NCI-H1105 (cell line): ENCODE measurements around the gene POLD3.
"Not testable (repeated sequence)": the region's sequence is repeated elsewhere in the genome, so short reads cannot be mapped to it uniquely, and the experiment has no call there.

ENCODE experiments used
- DNase-seq: peaks from one replicate; lab custom pipeline; 2025; lab: John Stamatoyannopoulos, UW

Gene POLD3

GRCh38 chr11:74583024-74583624, 9.3 kb upstream of the POLD3 start:
- no peak for DNase-seq

GRCh38 chr11:74590492-74590891, 1.9 kb upstream of the POLD3 start:
- DNase-seq, result not testable (repeated sequence)

DNA sequence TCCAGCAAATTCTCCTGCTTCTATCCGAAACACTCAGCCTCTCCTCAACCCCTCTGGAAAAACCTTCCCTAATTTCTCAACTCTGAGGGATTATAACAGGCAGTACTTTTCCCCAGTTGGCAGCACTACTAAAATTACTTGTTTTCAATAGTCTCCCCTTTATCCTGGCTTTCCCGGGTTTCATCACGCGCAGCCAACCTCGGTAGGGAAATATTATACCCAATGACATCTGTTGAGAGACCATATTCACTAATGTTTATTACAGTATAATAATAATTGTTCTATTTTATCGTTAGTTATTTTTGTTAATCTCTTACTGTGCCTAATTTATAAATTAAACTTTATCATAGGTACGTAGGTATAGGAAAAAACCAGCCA, 330 bp upstream of the POLD3 start:
- peak; percentile 35 for DNase-seq

DNA sequence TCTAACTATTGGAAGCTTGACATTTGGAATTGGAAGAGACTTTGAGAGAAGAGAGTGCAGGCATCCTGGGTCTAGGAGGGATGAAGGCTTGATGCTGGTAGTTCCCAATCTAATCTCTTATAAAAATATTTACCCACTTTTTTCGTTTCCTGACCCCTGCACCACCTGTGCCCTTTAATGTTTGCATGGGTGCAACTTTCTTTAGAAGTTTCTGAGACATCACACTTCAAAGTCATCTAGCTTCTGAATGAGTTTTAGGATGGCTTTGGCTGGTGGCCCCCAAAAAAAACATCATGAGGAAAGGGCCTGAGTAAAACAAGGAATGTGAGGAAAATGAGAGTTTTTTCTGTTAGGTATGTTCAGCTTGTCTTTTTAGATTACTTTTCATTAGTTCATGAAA, 1.1 kb downstream of the POLD3 start:
- DNase-seq, result no peak

GRCh38 chr11:74602637-74603556, 10.5 kb downstream of the POLD3 start:
- no peak for DNase-seq

GRCh38 chr11:74603845-74604244, 11.5 kb downstream of the POLD3 start:
- DNase-seq, result no peak

DNA sequence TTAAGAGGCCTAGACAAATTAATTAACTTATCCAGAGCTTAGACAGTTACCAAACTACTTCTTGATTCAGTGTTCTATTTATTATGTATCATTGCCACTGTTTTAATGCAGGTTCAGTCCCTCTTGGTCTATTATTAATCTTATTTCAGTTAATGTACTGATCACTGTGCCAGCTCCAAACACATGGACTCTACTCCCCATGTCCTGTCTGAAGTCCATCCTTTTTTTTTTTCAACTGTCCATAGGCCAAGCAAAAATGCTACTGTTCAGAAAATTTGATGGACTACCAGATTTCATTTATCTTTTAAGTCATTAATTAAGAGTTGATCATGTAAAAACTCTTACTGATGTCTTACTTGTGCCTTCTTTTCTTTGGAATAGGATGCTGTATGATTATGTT, 11.9 kb downstream of the POLD3 start:
- no peak for DNase-seq

GRCh38 chr11:74605403-74605802, 13.0 kb downstream of the POLD3 start:
- DNase-seq, result no peak

DNA sequence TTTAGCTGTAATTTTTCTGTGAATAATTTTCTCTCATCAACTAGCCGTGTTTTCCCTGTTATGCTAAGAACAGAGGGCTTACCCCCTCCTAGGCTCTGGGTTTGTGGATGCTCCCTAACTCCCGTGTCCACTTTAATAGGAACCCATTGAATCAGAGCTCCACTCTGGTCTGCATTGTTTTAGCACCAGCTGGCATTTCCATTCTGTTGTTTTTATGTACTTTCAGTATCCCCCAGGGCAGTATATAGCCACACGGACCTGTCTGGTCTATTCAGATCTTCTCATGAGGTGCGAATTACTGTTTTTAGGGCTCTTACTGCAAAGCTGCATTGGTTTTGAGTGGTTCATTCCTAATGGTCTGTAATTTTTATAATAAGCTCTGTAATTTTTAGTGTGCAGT, 16.0 kb downstream of the POLD3 start:
- no peak for DNase-seq

DNA sequence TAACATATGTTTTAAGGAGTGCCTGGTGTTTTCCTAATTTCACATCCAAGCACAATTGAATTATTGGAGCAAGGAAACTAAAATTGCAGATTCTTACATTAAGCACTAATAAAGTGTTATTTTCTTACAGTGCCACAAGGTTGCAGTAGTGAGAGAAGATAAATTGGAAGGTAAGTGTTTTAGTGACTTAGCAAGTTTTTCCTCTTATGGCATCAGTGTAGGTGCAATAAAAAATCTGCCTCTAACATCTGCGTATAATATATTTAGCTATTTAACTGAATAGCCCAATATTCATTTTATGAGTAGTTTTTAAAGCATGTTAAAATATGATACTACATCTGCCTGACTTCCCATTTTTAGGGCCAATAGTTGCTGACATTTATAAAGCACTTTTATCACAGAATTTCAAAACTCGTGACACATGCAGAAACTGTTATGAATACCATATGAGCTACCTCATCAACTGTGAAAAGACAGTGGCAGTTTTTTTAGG, 19.0 kb downstream of the POLD3 start:
- no peak for DNase-seq

GRCh38 chr11:74612877-74613276, 20.5 kb downstream of the POLD3 start:
- no peak for DNase-seq

GRCh38 chr11:74615311-74615710, 22.9 kb downstream of the POLD3 start:
- DNase-seq, result no peak

- no peak for DNase-seq
Measured at GRCh38 chr11:74615988-74616387, 23.6 kb downstream of the POLD3 start.

- DNase-seq, result no peak
Measured at GRCh38 chr11:74620531-74620930, 28.1 kb downstream of the POLD3 start.

GRCh38 chr11:74626130-74626529, 33.7 kb downstream of the POLD3 start:
- DNase-seq, result no peak

GRCh38 chr11:74626604-74627003, 34.2 kb downstream of the POLD3 start:
- DNase-seq, result no peak

DNA sequence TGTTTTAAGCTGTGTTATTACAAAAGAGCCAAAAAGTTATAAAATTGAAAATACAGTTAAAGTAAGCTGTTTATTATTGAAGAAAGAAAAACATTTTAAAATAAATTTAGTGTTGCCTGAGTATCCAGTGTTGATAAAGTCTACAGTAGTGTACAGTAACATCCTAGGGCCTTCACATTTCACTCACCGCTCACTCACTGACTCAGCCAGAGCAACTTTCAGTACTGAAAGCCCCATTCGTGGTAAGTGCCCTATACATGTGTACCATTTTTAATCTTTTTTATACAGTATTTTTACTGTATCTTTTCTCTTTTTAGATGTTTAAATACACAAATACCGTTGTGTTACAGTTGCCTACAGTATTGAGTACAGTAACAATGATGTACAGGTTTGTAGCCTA, 35.0 kb downstream of the POLD3 start:
- DNase-seq, result no peak

GRCh38 chr11:74630043-74630442, 37.7 kb downstream of the POLD3 start:
- no peak for DNase-seq

DNA sequence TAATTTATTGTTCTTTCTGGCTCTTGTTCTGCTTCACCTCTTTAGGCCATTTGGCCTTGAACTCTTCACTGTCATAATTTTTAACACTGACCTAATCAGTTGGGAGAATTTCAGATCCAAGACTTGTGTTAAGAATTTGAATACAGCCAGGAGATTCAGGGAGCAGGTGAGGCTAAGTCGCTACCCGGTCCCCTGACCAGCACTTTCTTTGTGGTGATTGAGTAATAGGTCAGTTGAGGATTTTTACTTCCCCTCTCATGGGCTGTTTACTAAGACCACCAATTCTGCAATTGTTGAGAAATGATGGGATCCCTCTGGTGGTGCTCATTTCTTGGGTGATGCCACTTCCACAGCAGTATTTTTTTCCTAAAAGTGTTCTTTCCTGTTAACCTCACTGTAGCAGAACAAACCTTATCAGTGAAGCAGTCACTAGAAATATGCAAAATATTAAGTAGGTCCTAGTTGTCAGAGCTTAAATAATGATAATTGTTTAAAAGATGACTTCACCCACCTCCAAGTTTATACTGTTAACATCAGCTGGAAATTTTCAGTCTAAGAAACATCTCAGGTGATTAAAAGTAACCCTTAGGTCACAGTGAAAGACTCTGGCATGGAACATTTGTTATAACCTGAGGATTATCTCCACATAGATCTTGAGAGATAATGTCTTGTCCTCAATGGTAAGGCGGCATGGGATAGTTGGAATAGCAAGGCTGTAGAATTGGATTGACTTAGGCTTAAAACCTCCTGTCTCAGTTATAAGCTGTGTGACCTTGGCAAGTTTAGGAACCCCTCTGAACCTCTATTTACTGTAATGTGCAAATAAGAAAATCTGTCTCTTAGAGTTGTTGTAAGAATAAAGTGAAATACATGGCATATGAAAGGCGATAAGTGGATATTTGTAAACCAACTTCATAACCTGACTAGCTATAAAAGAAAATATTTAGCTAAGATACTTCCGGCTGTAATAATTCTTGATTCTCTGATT, 41.3 kb downstream of the POLD3 start:
- no peak for DNase-seq

- no peak for DNase-seq
Measured at GRCh38 chr11:74634537-74634936, 42.2 kb downstream of the POLD3 start.

DNA sequence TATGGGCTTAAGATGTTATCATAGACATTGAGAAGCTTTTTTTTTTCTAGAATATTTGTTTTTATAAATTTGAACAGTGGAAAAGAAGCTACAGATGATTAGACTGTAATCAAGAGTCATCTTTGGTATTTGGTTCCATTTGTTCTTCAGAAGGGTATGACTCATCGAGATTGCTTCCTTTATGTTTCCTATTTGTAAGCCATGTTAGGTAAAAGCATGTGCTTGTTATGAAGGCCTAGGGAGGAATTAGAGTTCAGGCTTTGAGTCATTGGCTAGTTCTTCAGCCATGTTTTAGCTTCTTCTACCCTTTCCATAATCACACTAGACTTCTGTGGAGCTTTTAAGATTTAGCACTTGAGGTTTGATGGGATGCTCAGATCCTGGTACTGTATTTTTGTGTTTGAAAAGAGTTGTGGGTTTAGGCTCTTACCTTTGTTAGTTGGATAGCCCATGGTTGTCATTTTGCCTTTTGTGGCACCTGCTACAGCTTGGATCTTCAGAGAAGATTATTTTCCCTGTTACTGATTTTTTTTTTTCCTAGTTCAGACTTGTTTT, 44.3 kb downstream of the POLD3 start:
- no peak for DNase-seq

GRCh38 chr11:74637700-74638099, 45.3 kb downstream of the POLD3 start:
- no peak for DNase-seq
